Naive B cell (primary cell): ENCODE results near the gene TPSD1. TPM values are rescaled to one million over a fixed set of nuclear protein-coding genes. Genes with fewer than 3 reads are reported as not detected.
A peak's percentile ranks its signal among the peaks of the same experiment; 100 is the strongest.
"Not testable (repeated sequence)": the region's sequence is repeated elsewhere in the genome, so short reads cannot be mapped to it uniquely, and the experiment has no call there.

Experiments used
- ATAC-seq, 2 donors: fragments of 150-1000 bp; cut with Tn5 transposase; 2 replicates each; pipeline ENCODE4 v1.10.0; 2021; ENCODE audit warnings: low read depth in 2 of 2, mild to moderate bottlenecking in 2 of 2, moderate library complexity in 2 of 2
- DNase-seq: peaks from one replicate; pipeline ENCODE4 v3.0.0; 2022
- H3K27ac Mint-ChIP-seq, 6 donors: one replicate each; pipeline ENCODE4 v1.8.0; 2020 to 2022; ENCODE audit warnings: mild to moderate bottlenecking in 6 of 6, mixed read lengths in 6 of 6, moderate library complexity in 5 of 6, inconsistent platforms in 2 of 6
- H3K27me3 Mint-ChIP-seq, 3 donors: one replicate each; pipeline ENCODE4 v1.8.0; 2021 to 2022; ENCODE audit warnings: mixed read lengths in 3 of 3, mild to moderate bottlenecking in 1 of 3
- H3K36me3 Mint-ChIP-seq, 2 donors: one replicate each; pipeline ENCODE4 v1.8.0; 2020 to 2022; ENCODE audit warnings: mixed read lengths in 2 of 2, inconsistent platforms in 1 of 2, mild to moderate bottlenecking in 1 of 2
- H3K4me1 Mint-ChIP-seq, 3 donors: one replicate each; pipeline ENCODE4 v1.8.0; 2020 to 2022; ENCODE audit warnings: mixed read lengths in 3 of 3, inconsistent platforms in 1 of 3, mild to moderate bottlenecking in 1 of 3, moderate library complexity in 1 of 3
- H3K4me3 Mint-ChIP-seq, 8 donors: one replicate each; pipeline ENCODE4 v1.8.0; 2020 to 2022; ENCODE audit warnings: mild to moderate bottlenecking in 8 of 8, mixed read lengths in 8 of 8, moderate library complexity in 8 of 8, inconsistent platforms in 2 of 8
- H3K9me3 Mint-ChIP-seq, 7 donors: one replicate each; pipeline ENCODE4 v1.8.0; 2020 to 2022; ENCODE audit warnings: mixed read lengths in 7 of 7, mild to moderate bottlenecking in 5 of 7, inconsistent platforms in 2 of 7, moderate library complexity in 1 of 7
- polyA plus RNA-seq, 6 donors: library from polyadenylated mRNA; unstranded; fragments of 300-500 nt; fragmentation: Illumina TruSeq; gene quantifications; one replicate each; pipeline ENCODE4 v1.2.3, GENCODE V29; 2021; ENCODE audit warnings: low read depth in 6 of 6

TPSD1 gene
- polyA plus RNA-seq, 6 donors from 2014 or later: not detected

DNA sequence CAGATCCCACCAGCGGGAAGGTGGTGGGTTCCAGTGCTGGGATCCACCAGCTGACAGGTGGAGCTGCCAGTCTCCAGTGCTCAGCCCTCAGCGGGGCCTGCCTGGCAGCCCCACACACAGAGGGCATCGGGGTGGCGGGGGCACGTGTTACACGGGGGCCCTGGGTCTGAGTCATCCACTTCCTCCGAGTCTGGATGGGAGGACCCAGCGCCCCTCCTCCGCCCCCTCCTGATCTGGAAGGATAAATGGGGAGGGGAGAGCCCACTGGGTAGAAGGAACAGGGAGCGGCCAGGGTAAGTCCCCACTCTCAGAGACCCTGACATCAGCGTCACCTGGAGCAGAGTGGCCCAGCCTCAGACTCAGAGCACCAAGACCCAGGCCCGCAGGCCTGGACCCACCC lies 15.4 kb upstream of the TPSD1 start, which contains the start of gene TPSAB1:
TPSAB1 (plus strand) TSS at position 270 of the 400 bp plus-strand sequence. CDS start 234 bp downstream, outside the sequence.
- H3K27ac Mint-ChIP-seq, H3K27me3 Mint-ChIP-seq, H3K36me3 Mint-ChIP-seq, DNase-seq, ATAC-seq, H3K9me3 Mint-ChIP-seq, H3K4me3 Mint-ChIP-seq: not testable (repeated sequence)
- H3K4me1 Mint-ChIP-seq: peaks cover 2 to 12% (median 2%) of the 10 kb centered on the region in 3 donors

DNA sequence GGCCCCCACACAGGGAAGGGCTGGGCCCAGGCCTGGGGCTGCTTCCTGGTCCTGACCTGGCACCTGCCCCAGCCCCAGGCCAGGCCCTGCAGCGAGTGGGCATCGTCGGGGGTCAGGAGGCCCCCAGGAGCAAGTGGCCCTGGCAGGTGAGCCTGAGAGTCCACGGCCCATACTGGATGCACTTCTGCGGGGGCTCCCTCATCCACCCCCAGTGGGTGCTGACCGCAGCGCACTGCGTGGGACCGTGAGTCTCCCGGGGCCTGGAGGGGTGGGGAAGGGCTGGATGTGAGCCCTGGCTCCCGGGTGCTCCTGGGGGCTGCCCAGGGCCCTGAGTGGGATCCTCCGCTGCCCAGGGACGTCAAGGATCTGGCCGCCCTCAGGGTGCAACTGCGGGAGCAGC lies 14.8 kb upstream of the TPSD1 start:
- DNase-seq, H3K4me3 Mint-ChIP-seq, H3K27ac Mint-ChIP-seq, H3K9me3 Mint-ChIP-seq, H3K36me3 Mint-ChIP-seq, ATAC-seq: not testable (repeated sequence)
- Mint-ChIP-seq H3K4me1 (peaks cover 4 to 16% (median 5%) of the 10 kb centered on the region in 3 donors), H3K27me3 (peaks cover 0 to 11% (median 0%) of the 10 kb centered on the region in 3 donors)

DNA sequence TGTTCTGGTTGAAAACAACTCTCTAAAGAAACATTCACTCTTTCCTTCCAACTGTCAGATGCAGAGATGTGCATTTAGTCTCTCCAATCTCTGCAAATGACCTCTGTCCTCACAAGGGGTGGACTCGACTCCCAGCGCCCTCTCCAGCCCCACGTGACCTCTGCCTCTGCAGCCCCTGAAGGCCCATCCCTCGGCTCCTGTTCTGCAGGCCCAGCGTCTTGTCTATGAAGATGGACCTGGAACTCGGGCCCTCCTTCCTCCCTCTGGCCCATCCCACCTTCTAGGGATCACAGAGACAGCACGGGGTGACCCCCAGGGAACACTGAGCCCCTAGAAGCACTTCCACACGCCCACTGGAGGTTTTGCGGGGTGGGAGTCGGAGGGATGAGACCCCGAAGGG lies 12.5 kb upstream of the TPSD1 start:
- not testable (repeated sequence) for H3K9me3 Mint-ChIP-seq, H3K27ac Mint-ChIP-seq, DNase-seq, H3K36me3 Mint-ChIP-seq, H3K4me3 Mint-ChIP-seq, ATAC-seq
- Mint-ChIP-seq H3K4me1 (peaks cover 4 to 12% (median 5%) of the 10 kb centered on the region in 3 donors), H3K27me3 (peaks cover 0 to 27% (median 5%) of the 10 kb centered on the region in 3 donors)

DNA sequence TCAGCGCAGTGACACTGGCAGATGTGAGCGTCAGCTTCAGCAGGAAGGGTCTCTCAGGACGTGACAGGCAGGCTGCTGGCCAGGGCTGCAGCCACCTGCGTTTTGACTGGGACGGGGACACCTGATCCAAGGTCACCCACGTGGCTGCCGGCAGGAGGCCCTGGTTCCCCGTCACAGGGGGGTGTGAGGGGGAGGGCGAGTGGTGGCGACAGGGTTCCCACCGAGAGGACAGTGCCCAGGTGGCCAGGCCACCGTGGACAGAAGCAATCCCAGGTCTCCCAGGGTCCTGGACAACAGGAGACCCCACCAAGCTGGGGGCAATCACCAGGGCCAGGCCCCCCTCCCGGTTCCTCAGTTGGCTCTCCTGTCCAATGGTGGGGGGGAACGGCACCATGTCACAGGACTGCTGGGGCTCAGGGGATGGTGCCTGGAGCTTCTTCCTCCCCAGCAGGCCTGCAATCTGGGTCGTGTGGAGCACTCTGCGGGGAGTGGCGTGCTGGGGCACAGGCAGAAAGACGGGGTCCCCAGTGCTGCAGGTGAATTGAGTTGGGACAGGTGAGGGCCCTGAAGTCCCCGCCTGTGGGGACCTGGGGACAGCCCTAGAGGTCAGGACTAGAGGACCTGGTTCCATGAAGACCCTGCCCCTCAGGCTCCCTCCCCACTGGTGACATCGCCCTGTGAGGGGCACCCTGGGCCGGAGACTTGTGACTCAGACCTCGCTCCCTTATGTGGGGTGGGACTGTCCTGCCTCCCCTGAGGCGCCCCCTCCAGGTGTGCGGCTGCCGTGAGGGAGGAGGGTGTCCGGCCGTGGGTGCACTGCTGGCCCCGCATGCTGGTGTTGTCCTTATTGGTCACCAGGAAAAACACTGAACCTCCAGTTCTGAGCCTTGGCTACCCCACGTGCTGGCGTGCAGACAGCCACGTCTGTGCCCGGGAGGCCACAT lies 11.7 kb upstream of the TPSD1 start:
- H3K27ac Mint-ChIP-seq, H3K9me3 Mint-ChIP-seq, DNase-seq, H3K4me3 Mint-ChIP-seq, ATAC-seq, H3K36me3 Mint-ChIP-seq: not testable (repeated sequence)
- H3K4me1 Mint-ChIP-seq: peaks cover 4 to 10% (median 5%) of the 10 kb centered on the region in 3 donors
- H3K27me3 Mint-ChIP-seq: peaks cover 0 to 27% (median 5%) of the 10 kb centered on the region in 3 donors

DNA sequence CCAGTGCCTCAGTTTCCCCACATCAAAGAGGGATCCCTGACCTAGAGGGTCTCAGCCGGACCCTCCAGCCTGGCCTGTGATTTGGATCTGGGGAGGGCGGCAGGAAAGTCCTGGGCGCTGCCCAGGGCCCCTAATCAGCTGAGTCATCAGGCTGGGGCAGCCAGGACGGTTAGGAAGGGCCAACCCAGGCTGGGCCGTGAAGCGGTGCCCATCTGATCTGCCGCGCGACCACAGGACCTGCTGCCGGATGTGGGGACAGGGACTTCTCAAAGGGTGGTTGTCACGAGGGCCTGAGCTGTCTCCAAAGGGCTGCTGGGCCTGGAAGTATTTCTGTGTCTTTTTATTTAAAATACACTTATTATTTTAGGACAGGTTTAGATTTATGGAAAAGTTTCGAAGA lies 11.0 kb upstream of the TPSD1 start:
- Mint-ChIP-seq H3K27me3 (peaks cover 0 to 27% (median 5%) of the 10 kb centered on the region in 3 donors), H3K9me3 (peaks cover 0 to 2% (median 0%) of the 10 kb centered on the region in 7 donors), H3K36me3 (no peaks in the 10 kb centered on the region), H3K27ac (no peak overlapping the region), H3K4me1 (peaks cover 4 to 10% (median 5%) of the 10 kb centered on the region in 3 donors), H3K4me3 (no peak overlapping the region)
- DNase-seq (no peak), ATAC-seq (no peak)

DNA sequence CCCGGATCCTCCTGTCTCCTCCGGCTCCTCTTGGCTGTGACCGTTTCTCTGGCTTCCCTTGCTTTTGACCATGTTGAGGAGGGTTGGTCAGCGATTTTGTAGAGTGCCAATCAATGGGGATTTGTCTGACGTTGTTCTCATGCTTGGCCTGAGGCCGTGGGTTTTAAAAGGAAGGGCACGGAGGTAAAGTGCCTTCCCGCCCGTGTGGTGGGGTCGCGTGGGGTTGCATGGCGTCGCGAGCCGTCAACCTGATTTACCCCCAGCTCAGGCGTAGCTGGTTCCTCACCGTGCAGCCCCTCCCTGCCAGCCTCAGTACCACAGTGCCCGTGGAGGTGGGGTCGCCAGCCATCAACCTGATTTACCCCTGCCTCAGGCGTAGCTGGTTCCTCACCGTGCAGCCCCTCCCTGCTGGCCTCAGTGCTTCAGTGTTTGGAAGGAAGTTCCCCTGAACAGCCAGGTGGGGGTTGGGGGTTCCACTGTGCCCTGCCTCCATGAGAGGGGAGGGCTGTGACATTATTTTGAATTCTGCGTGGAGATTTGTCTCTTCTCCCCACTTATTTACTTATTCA lies 10.3 kb upstream of the TPSD1 start:
- Mint-ChIP-seq H3K4me3 (no peak overlapping the region), H3K9me3 (peaks cover 0 to 2% (median 0%) of the 10 kb centered on the region in 7 donors), H3K27me3 (peaks cover 0 to 27% (median 5%) of the 10 kb centered on the region in 3 donors), H3K4me1 (peaks cover 4 to 10% (median 5%) of the 10 kb centered on the region in 3 donors), H3K36me3 (no peaks in the 10 kb centered on the region), H3K27ac (no peak overlapping the region)
- ATAC-seq (peak; percentile 20 to 37), DNase-seq (no peak)

DNA sequence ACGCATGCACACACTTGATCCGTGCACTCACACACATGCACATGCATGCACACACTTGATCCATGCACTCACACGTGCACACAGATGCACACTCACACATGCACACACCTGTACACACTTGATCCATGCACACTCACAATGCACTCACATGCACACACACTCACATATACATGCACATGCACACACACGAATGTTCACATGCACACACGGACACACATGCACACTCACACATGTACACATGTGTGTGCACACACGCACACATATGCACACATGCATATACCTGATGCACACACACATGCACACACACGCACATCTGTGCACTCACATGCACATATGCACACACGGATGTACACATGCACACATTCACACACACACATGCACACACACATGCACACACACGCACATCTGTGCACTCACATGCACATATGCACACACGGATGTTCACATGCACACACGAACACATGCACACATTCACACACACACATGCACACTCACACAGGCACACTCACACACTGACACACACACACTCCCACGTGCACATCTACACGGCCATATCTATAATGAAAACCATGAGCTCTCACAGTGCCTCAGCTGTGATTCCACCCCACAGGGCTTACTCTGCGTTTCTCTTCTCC lies 7.8 kb upstream of the TPSD1 start:
- H3K4me1 Mint-ChIP-seq: peaks cover 4 to 10% (median 5%) of the 10 kb centered on the region in 3 donors
- H3K9me3 Mint-ChIP-seq, DNase-seq, H3K36me3 Mint-ChIP-seq, ATAC-seq, H3K4me3 Mint-ChIP-seq: not testable (repeated sequence)
- peak overlapping the region in 2 of 6 donors; percentile 29 to 82 for H3K27ac Mint-ChIP-seq
- peaks cover 0 to 27% (median 5%) of the 10 kb centered on the region in 3 donors for H3K27me3 Mint-ChIP-seq

DNA sequence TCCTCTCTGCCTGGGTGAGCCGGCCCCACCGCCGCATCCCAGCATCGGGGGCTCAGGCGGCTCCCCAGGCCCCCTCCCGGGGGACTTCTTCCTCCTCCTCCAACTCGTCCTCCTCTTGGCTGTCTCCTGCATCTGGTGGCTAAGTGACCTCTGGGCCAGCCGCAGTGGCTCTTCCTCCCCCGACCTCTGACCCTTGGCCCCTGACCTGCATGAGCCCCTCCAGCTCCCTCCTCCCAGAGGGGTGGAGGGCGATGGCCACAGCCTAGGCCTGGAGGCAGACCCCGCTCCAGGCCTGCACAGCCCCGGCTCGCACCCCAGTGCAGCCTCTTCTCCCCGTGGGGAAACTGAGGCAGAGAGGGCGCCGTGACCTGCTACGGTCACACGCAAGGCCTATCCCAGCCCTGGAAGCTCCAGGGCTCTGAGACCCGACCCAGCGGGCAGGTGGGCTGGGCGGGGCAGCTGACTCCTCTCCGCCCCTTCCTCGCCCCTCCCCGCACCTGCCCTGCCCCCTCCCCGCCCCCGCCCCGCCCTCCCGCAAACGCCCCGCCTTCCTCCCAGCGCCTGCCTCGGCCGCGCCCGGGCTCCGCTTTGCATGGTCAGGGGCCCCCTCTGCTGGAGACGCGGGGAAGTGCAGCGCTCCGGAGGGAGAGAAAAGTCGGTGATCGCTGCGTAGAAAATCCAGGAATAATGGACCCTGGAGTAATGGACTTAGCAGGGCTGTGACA lies 6.7 kb upstream of the TPSD1 start:
- H3K4me3 Mint-ChIP-seq, DNase-seq, H3K9me3 Mint-ChIP-seq, H3K27ac Mint-ChIP-seq, H3K36me3 Mint-ChIP-seq: not testable (repeated sequence)
- Mint-ChIP-seq H3K27me3 (peaks cover 0 to 27% (median 5%) of the 10 kb centered on the region in 3 donors), H3K4me1 (peaks cover 4 to 10% (median 5%) of the 10 kb centered on the region in 3 donors)
- ATAC-seq: peak; percentile 68 to 72

DNA sequence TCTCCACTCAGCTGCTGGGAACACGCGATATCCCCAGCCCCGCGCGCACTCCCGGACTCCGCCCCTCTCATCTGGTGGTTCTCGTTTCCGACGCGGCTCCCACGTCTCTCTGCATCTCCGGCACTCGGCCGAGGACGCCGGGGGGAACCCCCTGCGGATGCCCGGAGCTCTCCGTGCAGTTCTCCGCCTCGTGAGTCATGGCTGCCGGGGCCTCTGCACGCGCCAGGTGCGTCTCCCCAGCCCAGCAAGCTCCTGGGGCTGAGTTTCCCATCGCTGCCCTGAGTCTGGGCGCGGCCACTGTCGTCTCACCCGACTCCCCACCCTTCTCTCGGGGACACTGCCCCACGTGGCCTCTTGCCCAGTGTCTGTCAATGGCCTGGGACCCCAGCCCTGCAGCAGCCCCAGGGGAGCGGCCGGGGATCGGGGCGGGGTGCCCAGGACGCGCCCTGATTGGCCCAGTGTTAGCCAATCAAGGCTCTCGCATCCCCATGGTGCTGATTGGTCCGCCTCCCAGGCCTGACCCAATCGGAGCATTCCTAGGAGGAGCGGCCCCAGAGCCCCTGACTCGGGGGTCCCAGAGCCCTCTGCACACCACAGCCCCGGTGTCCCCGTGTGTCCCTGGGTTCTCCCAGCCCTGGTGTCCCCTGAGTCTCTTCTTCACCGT lies 2.0 kb upstream of the TPSD1 start:
- not testable (repeated sequence) for H3K4me1 Mint-ChIP-seq, DNase-seq, H3K27ac Mint-ChIP-seq, ATAC-seq, H3K4me3 Mint-ChIP-seq, H3K9me3 Mint-ChIP-seq, H3K36me3 Mint-ChIP-seq
- peaks cover 0 to 20% (median 4%) of the 10 kb centered on the region in 3 donors for H3K27me3 Mint-ChIP-seq

DNA sequence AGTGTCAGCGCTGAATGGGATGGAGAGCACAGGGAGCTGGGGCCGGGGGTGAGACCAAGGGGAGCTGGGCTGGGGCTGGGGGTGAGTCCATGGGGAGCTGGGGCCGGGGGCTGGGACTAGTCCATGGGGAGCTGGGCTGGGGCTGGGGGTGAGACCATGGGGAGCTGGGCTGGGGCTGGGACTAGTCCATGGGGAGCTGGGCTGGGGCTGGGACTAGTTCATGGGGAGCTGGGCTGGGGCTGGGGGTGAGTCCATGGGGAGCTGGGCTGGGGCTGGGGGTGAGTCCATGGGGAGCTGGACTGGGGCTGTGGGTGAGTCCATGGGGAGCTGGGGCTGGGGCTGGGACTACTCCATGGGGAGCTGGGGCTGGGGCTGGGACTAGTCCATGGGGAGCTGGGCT lies 1.0 kb upstream of the TPSD1 start:
- ATAC-seq, H3K4me3 Mint-ChIP-seq, DNase-seq, H3K9me3 Mint-ChIP-seq, H3K27ac Mint-ChIP-seq, H3K36me3 Mint-ChIP-seq, H3K4me1 Mint-ChIP-seq: not testable (repeated sequence)
- peaks cover 0 to 27% (median 9%) of the 10 kb centered on the region in 3 donors for H3K27me3 Mint-ChIP-seq

DNA sequence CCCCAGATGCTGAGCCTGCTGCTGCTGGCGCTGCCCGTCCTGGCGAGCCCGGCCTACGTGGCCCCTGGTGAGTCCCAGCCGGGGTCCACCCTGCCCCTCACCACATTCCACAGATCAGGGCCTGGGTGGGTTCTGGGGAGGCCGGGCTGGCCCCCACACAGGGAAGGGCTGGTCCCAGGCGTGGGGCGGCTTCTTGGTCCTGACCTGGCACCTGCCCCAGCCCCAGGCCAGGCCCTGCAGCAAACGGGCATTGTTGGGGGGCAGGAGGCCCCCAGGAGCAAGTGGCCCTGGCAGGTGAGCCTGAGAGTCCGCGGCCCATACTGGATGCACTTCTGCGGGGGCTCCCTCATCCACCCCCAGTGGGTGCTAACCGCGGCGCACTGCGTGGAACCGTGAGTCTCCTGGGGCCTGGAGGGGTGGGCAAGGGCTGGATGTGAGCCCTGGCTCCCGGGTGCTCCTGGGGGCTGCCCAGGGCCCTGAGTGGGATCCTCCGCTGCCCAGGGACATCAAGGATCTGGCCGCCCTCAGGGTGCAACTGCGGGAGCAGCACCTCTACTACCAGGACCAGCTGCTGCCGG lies 516 bp downstream of the TPSD1 start:
- H3K4me1 Mint-ChIP-seq, ATAC-seq, H3K4me3 Mint-ChIP-seq, H3K27ac Mint-ChIP-seq, H3K9me3 Mint-ChIP-seq, DNase-seq, H3K36me3 Mint-ChIP-seq: not testable (repeated sequence)
- H3K27me3 Mint-ChIP-seq: peaks cover 0 to 40% (median 17%) of the 10 kb centered on the region in 3 donors

DNA sequence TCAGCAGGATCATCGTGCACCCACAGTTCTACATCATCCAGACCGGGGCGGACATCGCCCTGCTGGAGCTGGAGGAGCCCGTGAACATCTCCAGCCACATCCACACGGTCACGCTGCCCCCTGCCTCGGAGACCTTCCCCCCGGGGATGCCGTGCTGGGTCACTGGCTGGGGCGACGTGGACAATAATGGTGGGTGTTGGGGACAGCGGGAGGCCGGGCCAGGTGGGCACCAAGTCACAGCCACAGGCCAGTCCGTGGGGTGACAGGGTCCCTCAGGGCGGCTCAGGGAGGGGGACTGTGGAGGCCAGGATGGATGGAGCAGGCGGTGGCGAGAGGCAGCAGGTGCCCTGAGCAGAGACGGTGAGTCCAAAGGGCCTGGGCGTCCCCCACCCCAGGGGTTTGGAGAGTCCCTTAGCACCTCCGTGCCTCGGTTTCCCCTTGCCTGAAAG lies 1.0 kb downstream of the TPSD1 start:
- H3K9me3 Mint-ChIP-seq: no peaks in the 10 kb centered on the region
- no peak overlapping the region for H3K27ac Mint-ChIP-seq
- no peak for DNase-seq
- H3K27me3 Mint-ChIP-seq: peaks cover 1 to 44% (median 18%) of the 10 kb centered on the region in 3 donors
- H3K4me3 Mint-ChIP-seq: no peak overlapping the region
- peaks cover 6% of the 10 kb centered on the region in 3 donors for H3K4me1 Mint-ChIP-seq
- H3K36me3 Mint-ChIP-seq: no peaks in the 10 kb centered on the region
- ATAC-seq: no peak
